Neural cell (in vitro differentiated cells): ENCODE data around the gene VLDLR. TPM values are rescaled to one million over a fixed set of nuclear protein-coding genes. Genes with fewer than 3 reads are reported as not detected.

ENCODE experiments used
- H2AFZ ChIP-seq: fragments of 200-600, 300-800 bp; sonication (generic), shearing (Covaris generic); 2 replicates; pipeline ENCODE4 v1.6.0; 2014; ENCODE audit warnings: low read depth, mild to moderate bottlenecking, antibody characterized with exemption, low read length, moderate library complexity
- H3F3A ChIP-seq: fragments of 200-600 bp; shearing (Covaris generic); 2 replicates; pipeline ENCODE4 v1.6.1; 2016; ENCODE audit warnings: mild to moderate bottlenecking, moderate library complexity, mixed read lengths, antibody characterized with exemption, low read length; ENCODE audit not compliant: insufficient read depth, poor library complexity, severe bottlenecking
- H3K27ac ChIP-seq: fragments of 200-600, 300-800 bp; sonication (generic), shearing (Covaris generic); 2 replicates; pipeline ENCODE4 v1.5.1; 2014; ENCODE audit warnings: mild to moderate bottlenecking, low read length, moderate library complexity
- H3K27me3 ChIP-seq: fragments of 300-800, 200-600 bp; sonication (generic), shearing (Covaris generic); 2 replicates; pipeline ENCODE4 v1.6.0; 2014; ENCODE audit warnings: mild to moderate bottlenecking, low read depth, low read length, moderate library complexity; ENCODE audit not compliant: insufficient read depth
- H3K36me3 ChIP-seq: fragments of 300-800, 200-600 bp; sonication (generic), shearing (Covaris generic); 2 replicates; pipeline ENCODE4 v1.5.1; 2014; ENCODE audit warnings: mild to moderate bottlenecking, antibody characterized with exemption, low read length, moderate library complexity; ENCODE audit not compliant: insufficient read depth
- H3K4me2 ChIP-seq: fragments of 300-800, 200-600 bp; sonication (generic), shearing (Covaris generic); 2 replicates; pipeline ENCODE4 v1.6.0; 2014; ENCODE audit warnings: mild to moderate bottlenecking, low read length
- H3K4me3 ChIP-seq: fragments of 300-800, 200-600 bp; sonication (generic), shearing (Covaris generic); 2 replicates; pipeline ENCODE4 v1.5.1; 2014; ENCODE audit warnings: mild to moderate bottlenecking, low read length, moderate library complexity
- H3K79me2 ChIP-seq: fragments of 200-600 bp; shearing (Covaris generic); replicated peaks from 2 replicates; pipeline ENCODE4 v1.6.0; 2014; ENCODE audit warnings: mild to moderate bottlenecking, low read length, moderate library complexity; ENCODE audit not compliant: insufficient read depth
- H3K9ac ChIP-seq: fragments of 300-800, 200-600 bp; sonication (generic), shearing (Covaris generic); 2 replicates; pipeline ENCODE4 v1.6.1; 2016; ENCODE audit warnings: mild to moderate bottlenecking, low read length, mixed read lengths
- H3K9me2 ChIP-seq: fragments of 200-600 bp; shearing (Covaris generic); 2 replicates; pipeline ENCODE4 v1.6.1; 2016; ENCODE audit warnings: mild to moderate bottlenecking, low read length, mixed read lengths; ENCODE audit not compliant: insufficient read depth
- H3K9me3 ChIP-seq: fragments of 200-600, 300-800 bp; sonication (generic), shearing (Covaris generic); 2 replicates; pipeline ENCODE4 v1.6.1; 2016; ENCODE audit warnings: mild to moderate bottlenecking, mixed run types, low read length, moderate library complexity, mixed read lengths
- H4K20me1 ChIP-seq: fragments of 200-600 bp; shearing (Covaris generic); 2 replicates; pipeline ENCODE4 v1.6.1; 2016; ENCODE audit warnings: mild to moderate bottlenecking, mixed run types; ENCODE audit not compliant: insufficient read depth
- EP300 ChIP-seq: fragments of 450-650 bp; conservative IDR thresholded peaks from 2 replicates; pipeline ENCODE4 v1.6.1; 2014; ENCODE audit warnings: antibody characterized with exemption, mild to moderate bottlenecking, moderate library complexity; ENCODE audit not compliant: poor library complexity, severe bottlenecking
- EZH2 ChIP-seq: fragments of 200-600, 300-800 bp; shearing (Covaris generic), sonication (generic); IDR thresholded peaks from 2 replicates; pipeline ENCODE4 v1.6.1; 2014; ENCODE audit warnings: antibody characterized with exemption, low read length, borderline replicate concordance, mild to moderate bottlenecking; ENCODE audit not compliant: insufficient read depth, poor library complexity, severe bottlenecking
- MXI1 ChIP-seq: fragments of 450-650 bp; conservative IDR thresholded peaks from 2 replicates; pipeline ENCODE4 v1.6.1; 2014; ENCODE audit warnings: antibody characterized with exemption, mild to moderate bottlenecking; ENCODE audit not compliant: poor library complexity, severe bottlenecking
- POLR2AphosphoS5 ChIP-seq: IDR thresholded peaks from 2 replicates; pipeline ENCODE4 v1.6.1; 2012
- RAD21 ChIP-seq: fragments of 450-650 bp; conservative IDR thresholded peaks from 2 replicates; pipeline ENCODE4 v1.6.1; 2014; ENCODE audit warnings: antibody characterized with exemption, mild to moderate bottlenecking, moderate library complexity
- REST ChIP-seq: IDR thresholded peaks from 2 replicates; pipeline ENCODE4 v1.6.1; 2012; ENCODE audit warnings: borderline replicate concordance
- SMC3 ChIP-seq: fragments of 450-650 bp; conservative IDR thresholded peaks from 2 replicates; pipeline ENCODE4 v1.6.1; 2014; ENCODE audit warnings: antibody characterized with exemption, mild to moderate bottlenecking, moderate library complexity; ENCODE audit not compliant: poor library complexity
- TAF1 ChIP-seq: IDR thresholded peaks from 2 replicates; pipeline ENCODE4 v1.6.1; 2012; ENCODE audit warnings: low read depth
- polyA plus RNA-seq: library from polyadenylated mRNA; depleted of rRNA; stranded (reverse); fragments of >200 nt; gene quantifications from 2 replicates; pipeline ENCODE4 v1.2.3, GENCODE V29; 2014
- TF ChIP-seq, protein P1 (sequence below): fragments of 450-650 bp; IDR thresholded peaks from 2 replicates; pipeline ENCODE4 v1.5.1; 2014; ENCODE audit warnings: antibody characterized with exemption, mild to moderate bottlenecking, moderate library complexity; ENCODE audit not compliant: poor library complexity, severe bottlenecking

Gene VLDLR
- polyA plus RNA-seq, 1 donor from 2014 or later = 62.7 TPM

DNA sequence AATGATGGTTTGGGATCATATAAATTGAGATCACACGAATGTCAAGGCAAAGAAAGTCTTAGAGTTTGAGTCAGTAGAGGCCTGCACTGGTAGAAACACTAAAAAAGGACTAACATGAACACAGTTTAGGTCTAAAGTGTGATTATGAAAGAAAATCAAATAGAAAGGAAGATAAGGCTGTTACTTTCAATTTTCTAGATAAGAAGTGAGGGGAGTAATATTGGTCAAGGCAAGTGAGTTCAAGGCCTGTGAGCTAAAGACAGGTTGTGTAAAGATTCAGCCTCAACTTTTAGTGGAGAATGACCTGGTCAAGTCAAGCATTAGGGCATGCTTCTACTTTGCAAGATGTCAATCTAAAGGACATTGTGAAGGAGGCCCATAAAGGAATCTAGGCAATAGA lies 19.0 kb downstream of the VLDLR start:
- Histone ChIP-seq H4K20me1 (no peaks in the 10 kb centered on the region), H3K27ac (no peak overlapping the region), H3K4me3 (no peak overlapping the region), H3F3A (no peaks in the 10 kb centered on the region), H3K79me2 (peaks cover 2% of the 10 kb centered on the region), H3K9me2 (no peaks in the 10 kb centered on the region), H3K4me2 (no peak overlapping the region), H3K9me3 (no peaks in the 10 kb centered on the region), H3K9ac (no peak overlapping the region), H3K27me3 (no peaks in the 10 kb centered on the region), H3K36me3 (peaks cover 44% of the 10 kb centered on the region), H2AFZ (no peak overlapping the region)
- TF ChIP-seq EP300 (no peak), EZH2 (no peak), RAD21 (no peak), TAF1 (no peak), POLR2AphosphoS5 (no peak), MXI1 (no peak)
- TF ChIP-seq, protein P1, sequence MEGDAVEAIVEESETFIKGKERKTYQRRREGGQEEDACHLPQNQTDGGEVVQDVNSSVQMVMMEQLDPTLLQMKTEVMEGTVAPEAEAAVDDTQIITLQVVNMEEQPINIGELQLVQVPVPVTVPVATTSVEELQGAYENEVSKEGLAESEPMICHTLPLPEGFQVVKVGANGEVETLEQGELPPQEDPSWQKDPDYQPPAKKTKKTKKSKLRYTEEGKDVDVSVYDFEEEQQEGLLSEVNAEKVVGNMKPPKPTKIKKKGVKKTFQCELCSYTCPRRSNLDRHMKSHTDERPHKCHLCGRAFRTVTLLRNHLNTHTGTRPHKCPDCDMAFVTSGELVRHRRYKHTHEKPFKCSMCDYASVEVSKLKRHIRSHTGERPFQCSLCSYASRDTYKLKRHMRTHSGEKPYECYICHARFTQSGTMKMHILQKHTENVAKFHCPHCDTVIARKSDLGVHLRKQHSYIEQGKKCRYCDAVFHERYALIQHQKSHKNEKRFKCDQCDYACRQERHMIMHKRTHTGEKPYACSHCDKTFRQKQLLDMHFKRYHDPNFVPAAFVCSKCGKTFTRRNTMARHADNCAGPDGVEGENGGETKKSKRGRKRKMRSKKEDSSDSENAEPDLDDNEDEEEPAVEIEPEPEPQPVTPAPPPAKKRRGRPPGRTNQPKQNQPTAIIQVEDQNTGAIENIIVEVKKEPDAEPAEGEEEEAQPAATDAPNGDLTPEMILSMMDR = no peak

DNA sequence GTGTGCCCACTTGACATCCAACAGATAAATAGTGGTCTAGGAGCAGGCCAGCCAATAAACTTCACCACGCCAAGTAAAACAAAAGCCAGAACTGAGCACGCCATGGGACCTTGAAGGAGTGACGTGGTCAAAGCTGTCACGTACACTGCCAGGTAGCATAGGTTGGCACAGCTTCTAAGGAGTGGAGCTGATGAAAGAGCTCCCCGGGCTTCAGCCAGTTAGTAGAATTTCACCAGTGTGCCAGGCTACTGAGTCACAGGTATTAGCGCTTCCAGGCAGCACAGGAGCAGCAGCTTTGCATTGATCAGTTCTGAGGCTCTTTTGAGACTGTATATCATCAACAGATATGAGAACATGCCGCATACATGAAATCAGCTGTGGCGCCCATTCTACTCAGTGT lies 19.4 kb downstream of the VLDLR start:
- Histone ChIP-seq H3K27ac (no peak overlapping the region), H3K36me3 (peaks cover 45% of the 10 kb centered on the region), H3K9ac (no peak overlapping the region), H3K4me3 (no peak overlapping the region), H3K27me3 (no peaks in the 10 kb centered on the region), H3K9me3 (no peaks in the 10 kb centered on the region), H3K9me2 (no peaks in the 10 kb centered on the region), H3F3A (no peaks in the 10 kb centered on the region), H3K79me2 (peaks cover 2% of the 10 kb centered on the region), H3K4me2 (no peak overlapping the region), H4K20me1 (no peaks in the 10 kb centered on the region), H2AFZ (no peak overlapping the region)
- TF ChIP-seq POLR2AphosphoS5 = no peak
- TF ChIP-seq REST = no peak

GRCh38 chr9:2642068-2642467 lies 20.5 kb downstream of the VLDLR start:
- Histone ChIP-seq H3F3A (no peaks in the 10 kb centered on the region), H2AFZ (no peak overlapping the region), H3K36me3 (peaks cover 53% of the 10 kb centered on the region), H4K20me1 (no peaks in the 10 kb centered on the region), H3K79me2 (peaks cover 2% of the 10 kb centered on the region), H3K4me3 (no peak overlapping the region), H3K4me2 (no peak overlapping the region), H3K9me3 (no peaks in the 10 kb centered on the region), H3K27me3 (no peaks in the 10 kb centered on the region), H3K9ac (no peak overlapping the region), H3K9me2 (no peaks in the 10 kb centered on the region), H3K27ac (no peak overlapping the region)
- no peak for TF ChIP-seq TAF1
- no peak for TF ChIP-seq EP300
- TF ChIP-seq EZH2 = no peak
- TF ChIP-seq, protein P1 = no peak
- no peak for TF ChIP-seq MXI1
- no peak for TF ChIP-seq SMC3
- no peak for TF ChIP-seq POLR2AphosphoS5
- TF ChIP-seq RAD21 = no peak
- TF ChIP-seq REST = no peak
